ENCODE measurements around the gene PARVA. TPM values are rescaled to one million over a fixed set of nuclear protein-coding genes. Genes with fewer than 3 reads are reported as not detected.
A peak's percentile ranks its signal among the peaks of the same experiment; 100 is the strongest.

Gene PARVA
- total and polyA plus RNA-seq, 2 experiments from 2014 or later = 37.4 to 46.2 TPM

DNA sequence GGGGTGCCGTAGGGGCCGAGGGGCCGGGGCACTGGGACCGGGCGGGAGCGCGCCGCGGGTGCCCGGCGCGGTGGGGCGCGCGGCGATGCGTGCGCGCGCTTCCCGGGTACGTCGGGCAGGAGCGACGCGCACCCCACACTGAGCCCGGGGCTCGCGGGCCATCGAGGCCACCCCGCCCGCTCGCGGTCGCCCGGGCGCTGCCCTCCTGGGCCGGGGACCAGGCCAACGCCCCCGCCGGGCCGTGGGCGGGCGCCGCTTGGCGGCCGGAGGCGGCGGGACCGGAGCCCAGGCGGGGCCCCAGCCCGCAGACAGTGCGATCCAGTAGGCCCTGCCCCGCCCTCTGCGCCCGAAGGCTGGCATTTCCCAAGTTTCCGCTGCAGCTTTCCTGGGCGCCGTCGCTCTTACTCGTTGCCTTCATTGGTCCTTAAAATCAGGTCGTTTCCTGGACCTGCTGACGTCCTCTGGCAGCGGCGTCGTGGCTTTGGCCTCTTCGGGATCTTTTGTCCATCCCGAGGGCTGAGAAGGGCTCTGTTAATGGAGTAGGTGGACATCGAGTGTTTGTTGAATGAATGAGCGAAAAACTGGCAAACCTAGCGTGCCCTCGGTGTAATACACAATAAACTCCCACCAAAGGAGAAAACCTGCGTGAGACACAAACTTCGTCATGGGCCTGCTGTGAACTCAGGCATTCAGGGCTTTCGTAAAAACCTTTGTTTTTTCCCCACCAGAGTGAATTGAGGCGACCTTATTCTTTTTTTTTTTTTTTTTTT, 638 bp downstream of the PARVA start:
- Histone ChIP-seq H3K9me2 (replicated peaks; ENCODE audit: insufficient read depth) (no peaks in the 10 kb centered on the region), H3K4me1 (ENCODE audit: insufficient read depth) (peaks cover 19% of the 10 kb centered on the region), H3K79me2 (peaks cover 46% of the 10 kb centered on the region), H3K27me3 (no peaks in the 10 kb centered on the region), H3K4me3 (peak overlapping the region; percentile 89), H3K27ac (peak overlapping the region; percentile 100), H4K20me1 (ENCODE audit: insufficient read depth, poor library complexity, severe bottlenecking) (no peaks in the 10 kb centered on the region), H3K4me2 (peak overlapping the region; percentile 83), H3K9me3 (ENCODE audit: low read depth) (no peaks in the 10 kb centered on the region), H3K36me3 (replicated peaks; ENCODE audit: insufficient read depth, low read depth) (no peaks in the 10 kb centered on the region), H2AFZ (peak overlapping the region; percentile 94)
- 6% methylated on average over 31 of the region's 76 CpGs for WGBS (ENCODE audit: low lambda C conversion rate, missing lambda C conversion rate)
- peak; percentile 21 for TF ChIP-seq CTCF (IDR thresholded peaks at IDR 0.05; ENCODE audit: poor library complexity)
- TF ChIP-seq EZH2 (IDR thresholded peaks at IDR 0.05; ENCODE audit: borderline replicate concordance) = no peak
- DNase-seq (ENCODE audit: low spot score) = peak; percentile 91

- Histone ChIP-seq H3K4me3 (no peak overlapping the region), H3K27me3 (no peaks in the 10 kb centered on the region), H3K9me2 (replicated peaks; ENCODE audit: insufficient read depth) (no peaks in the 10 kb centered on the region), H3K4me2 (no peak overlapping the region), H3K4me1 (ENCODE audit: insufficient read depth) (peaks cover 19% of the 10 kb centered on the region), H3K79me2 (peaks cover 74% of the 10 kb centered on the region), H3K9me3 (ENCODE audit: low read depth) (no peaks in the 10 kb centered on the region), H4K20me1 (ENCODE audit: insufficient read depth, poor library complexity, severe bottlenecking) (no peaks in the 10 kb centered on the region), H3K27ac (no peak overlapping the region), H3K36me3 (replicated peaks; ENCODE audit: insufficient read depth, low read depth) (no peaks in the 10 kb centered on the region), H2AFZ (no peak overlapping the region)
- no peak for DNase-seq (ENCODE audit: low spot score)
- TF ChIP-seq EZH2phosphoT487 (IDR thresholded peaks at IDR 0.05; ENCODE audit: low read depth, severe bottlenecking, unreplicated experiment) (no peak), EZH2 (IDR thresholded peaks at IDR 0.05; ENCODE audit: borderline replicate concordance) (no peak), CTCF (IDR thresholded peaks at IDR 0.05; ENCODE audit: poor library complexity) (no peak)
- WGBS (ENCODE audit: low lambda C conversion rate, missing lambda C conversion rate) = 82% methylated on average over 9 of the region's 9 CpGs
Measured at GRCh38 chr11:12380565-12381325, 3.4 kb downstream of the PARVA start.

- no peak for DNase-seq (ENCODE audit: low spot score)
- no peak overlapping the region for H3K4me2 ChIP-seq
- H3K27me3 ChIP-seq = no peaks in the 10 kb centered on the region
- WGBS (ENCODE audit: low lambda C conversion rate, missing lambda C conversion rate) = 80% methylated on average over 9 of the region's 9 CpGs
- H3K27ac ChIP-seq = no peak overlapping the region
- peaks cover 84% of the 10 kb centered on the region for H3K79me2 ChIP-seq
- TF ChIP-seq CTCF (IDR thresholded peaks at IDR 0.05; ENCODE audit: poor library complexity) (no peak), EZH2phosphoT487 (IDR thresholded peaks at IDR 0.05; ENCODE audit: low read depth, severe bottlenecking, unreplicated experiment) (no peak), EZH2 (IDR thresholded peaks at IDR 0.05; ENCODE audit: borderline replicate concordance) (no peak)
- no peak overlapping the region for H2AFZ ChIP-seq
- peaks cover 20% of the 10 kb centered on the region for H3K4me1 ChIP-seq (ENCODE audit: insufficient read depth)
- no peaks in the 10 kb centered on the region for H3K9me3 ChIP-seq (ENCODE audit: low read depth)
- H3K36me3 ChIP-seq (replicated peaks; ENCODE audit: insufficient read depth, low read depth) = no peaks in the 10 kb centered on the region
- no peak overlapping the region for H3K4me3 ChIP-seq
- no peaks in the 10 kb centered on the region for H3K9me2 ChIP-seq (replicated peaks; ENCODE audit: insufficient read depth)
- no peaks in the 10 kb centered on the region for H4K20me1 ChIP-seq (ENCODE audit: insufficient read depth, poor library complexity, severe bottlenecking)
Measured at GRCh38 chr11:12381875-12382274, 4.5 kb downstream of the PARVA start.
